Hematopoietic multipotent progenitor cell treated with erythropoietin and hydrocortisone succinate and interleukin-3 and kit ligand, for 17 days (in vitro differentiated cells): ENCODE results near the gene OR51E2.
A peak's percentile ranks its signal among the peaks of the same experiment; 100 is the strongest.

Source experiments
- DNase-seq: peaks from one replicate; pipeline ENCODE4 v3.0.0-alpha.2; 2015; ENCODE audit warnings: low spot score

Gene OR51E2

GRCh38 chr11:4662876-4663275, 34.8 kb downstream of the OR51E2 start:
- DNase-seq: no peak

- no peak for DNase-seq
Measured at GRCh38 chr11:4658629-4659445, 38.8 kb downstream of the OR51E2 start.

- no peak for DNase-seq
Measured at GRCh38 chr11:4654635-4655369, 42.9 kb downstream of the OR51E2 start.

DNA sequence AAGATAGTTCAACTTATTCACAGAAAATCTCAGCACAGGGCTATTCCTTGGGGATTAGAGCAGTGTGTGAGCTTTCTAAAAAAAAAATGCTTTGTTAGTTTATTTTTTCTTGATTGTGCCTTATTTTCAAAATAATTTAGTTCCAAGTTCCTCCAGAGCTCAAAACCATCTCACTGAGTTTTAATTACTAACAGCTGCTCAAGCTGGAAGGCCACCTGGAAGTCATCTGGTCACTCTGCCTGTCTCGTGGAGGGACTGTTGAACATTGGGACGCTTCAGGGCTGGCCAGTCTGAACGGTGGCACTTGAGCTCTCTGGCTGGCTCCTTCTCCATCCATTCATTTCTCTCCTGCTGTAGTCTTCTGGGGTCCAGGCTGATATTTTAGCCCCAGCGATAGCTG, 49.9 kb downstream of the OR51E2 start:
- no peak for DNase-seq

- DNase-seq: no peak
Measured at GRCh38 chr11:4645974-4646373, 51.7 kb downstream of the OR51E2 start.

GRCh38 chr11:4644233-4644632, 53.4 kb downstream of the OR51E2 start:
- DNase-seq: no peak

DNA sequence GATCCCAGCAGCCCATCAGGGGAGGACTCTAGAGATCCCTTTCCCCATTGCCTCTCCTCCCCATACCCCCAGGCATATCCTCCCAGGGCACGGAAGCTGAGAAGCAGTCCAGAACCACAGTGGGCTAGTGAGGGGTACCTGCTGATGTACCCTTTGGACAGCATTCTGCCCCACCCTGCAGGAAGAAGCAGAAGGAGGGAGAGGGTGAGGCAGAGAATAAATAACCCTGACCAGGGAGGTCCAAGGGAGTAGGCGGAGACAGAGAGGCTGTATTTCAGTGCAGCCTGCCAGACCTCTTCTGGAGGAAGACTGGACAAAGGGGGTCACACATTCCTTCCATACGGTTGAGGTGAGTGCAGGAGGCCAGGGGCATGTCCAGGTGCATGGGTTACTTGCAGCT, 54.0 kb downstream of the OR51E2 start, which contains the start of gene OR51E1:
OR51E1 (plus strand) TSS at position 301 of the 400 bp plus-strand sequence. CDS start 8,545 bp downstream, outside the sequence.
- DNase-seq: no peak

GRCh38 chr11:4643076-4643475, 54.6 kb downstream of the OR51E2 start:
- no peak for DNase-seq

DNA sequence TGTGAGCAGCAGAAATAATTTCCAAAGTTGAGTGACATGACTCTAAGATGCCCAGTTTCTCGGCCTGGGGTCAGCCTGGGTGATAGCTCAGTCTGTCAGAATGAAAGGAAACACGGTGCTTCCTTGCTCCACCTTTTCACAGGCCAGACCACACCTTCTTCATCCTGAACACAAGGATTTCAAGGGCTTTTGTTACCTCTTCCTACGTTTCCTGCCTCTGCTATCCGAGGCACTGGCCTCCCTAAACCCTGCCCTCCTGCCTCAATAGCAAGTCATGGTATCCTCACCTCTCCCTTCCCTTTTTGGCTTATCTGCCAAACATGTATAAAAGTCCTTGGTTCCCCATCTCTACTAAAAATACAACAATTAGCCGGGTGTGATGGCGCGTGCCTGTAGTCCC, 55.6 kb downstream of the OR51E2 start:
- DNase-seq: no peak

- DNase-seq: no peak
Measured at GRCh38 chr11:4641501-4641900, 56.2 kb downstream of the OR51E2 start.

- no peak for DNase-seq
Measured at GRCh38 chr11:4639931-4640330, 57.7 kb downstream of the OR51E2 start.

GRCh38 chr11:4637662-4638047, 60.0 kb downstream of the OR51E2 start:
- DNase-seq: no peak

- peak; percentile 64 for DNase-seq
Measured at GRCh38 chr11:4636962-4637661, 60.5 kb downstream of the OR51E2 start, which contains the start of gene OR51D1. Gene OR51D1 (plus strand): TSS chr11:4637477. CDS start chr11:4639791, 2,314 bp downstream.

- no peak for DNase-seq
Measured at GRCh38 chr11:4636136-4636535, 61.5 kb downstream of the OR51E2 start.
